G401 (cell line): ENCODE measurements around the gene CXADR. TPM values are rescaled to one million over a fixed set of nuclear protein-coding genes. Genes with fewer than 3 reads are reported as not detected.

Experiments
- DNase-seq: peaks from one replicate; pipeline ENCODE4 v3.0.0-alpha.2; 2015; ENCODE audit warnings: low spot score
- in situ Hi-C: cut with HindIII; loops from 2 replicates; pipeline ENCODE4 v1.10.0; 2016; ENCODE audit warnings: low sequenced_read_pairs, mixed read lengths
- total RNA-seq: library from RNA; depleted of rRNA; stranded (reverse); fragments of >200 nt; shearing (Covaris generic); gene quantifications from 2 replicates; pipeline ENCODE4 v1.2.3, GENCODE V29; 2014

Gene CXADR
- total RNA-seq, 1 experiment from 2014 or later = 137 TPM

GRCh38 chr21:17578162-17578561 is 65.3 kb downstream of the CXADR start:
- in situ Hi-C loops = no loop called here
- DNase-seq = no peak

GRCh38 chr21:17578876-17579275 is 66.0 kb downstream of the CXADR start:
- no peak for DNase-seq
- in situ Hi-C loops = no loop called here

DNA sequence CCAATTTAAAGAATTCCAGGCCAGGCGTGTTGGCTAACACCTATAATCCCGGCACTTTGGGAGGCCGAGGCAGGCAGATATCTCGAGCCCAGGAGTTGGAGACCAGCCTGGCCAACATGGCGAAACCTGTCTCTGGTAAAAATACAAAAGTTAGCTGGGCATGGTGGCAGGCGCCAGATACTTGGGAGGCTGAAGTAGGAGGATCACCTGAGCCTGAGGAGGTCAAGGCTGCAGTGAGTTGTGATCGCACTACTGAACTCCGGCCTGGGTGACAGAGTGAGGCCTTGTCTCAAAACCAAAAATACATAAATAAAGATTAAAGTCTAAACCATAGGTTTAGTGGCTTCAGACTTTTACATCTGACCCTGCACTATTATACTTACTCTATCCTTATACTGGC is 67.5 kb downstream of the CXADR start:
- no peak for DNase-seq
- in situ Hi-C loops = no loop called here

GRCh38 chr21:17583898-17584297 is 71.1 kb downstream of the CXADR start:
- in situ Hi-C loops = no loop called here

GRCh38 chr21:17585875-17586450 is 73.1 kb downstream of the CXADR start:
- peak; percentile 55 for DNase-seq
- in situ Hi-C loops = no loop called here

More at GRCh38 chr21:17583898-17584297, 71.1 kb downstream of the CXADR start:
- DNase-seq = no peak

DNA sequence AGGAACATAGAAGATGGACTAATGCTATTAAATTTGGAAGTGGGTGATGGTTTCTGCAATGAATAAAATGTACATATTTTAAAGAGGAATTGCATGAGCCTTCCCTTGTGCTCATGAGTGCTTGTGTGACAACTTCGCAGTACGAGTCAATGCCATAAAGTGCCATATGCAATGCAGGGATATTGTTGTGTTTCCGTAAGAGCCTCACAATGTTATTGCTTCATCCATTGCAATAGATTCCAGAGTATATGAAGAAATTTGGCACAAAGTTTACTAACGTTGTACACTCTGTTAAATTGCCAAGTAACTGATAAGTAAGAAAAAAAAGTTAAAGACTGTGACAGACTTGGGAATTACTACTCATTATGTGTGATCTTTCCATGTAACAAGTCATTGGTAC is 77.6 kb downstream of the CXADR start:
- in situ Hi-C loops = no loop called here
- DNase-seq = no peak

GRCh38 chr21:17597680-17598079 is 84.8 kb downstream of the CXADR start:
- in situ Hi-C loops = no loop called here
- DNase-seq = no peak

DNA sequence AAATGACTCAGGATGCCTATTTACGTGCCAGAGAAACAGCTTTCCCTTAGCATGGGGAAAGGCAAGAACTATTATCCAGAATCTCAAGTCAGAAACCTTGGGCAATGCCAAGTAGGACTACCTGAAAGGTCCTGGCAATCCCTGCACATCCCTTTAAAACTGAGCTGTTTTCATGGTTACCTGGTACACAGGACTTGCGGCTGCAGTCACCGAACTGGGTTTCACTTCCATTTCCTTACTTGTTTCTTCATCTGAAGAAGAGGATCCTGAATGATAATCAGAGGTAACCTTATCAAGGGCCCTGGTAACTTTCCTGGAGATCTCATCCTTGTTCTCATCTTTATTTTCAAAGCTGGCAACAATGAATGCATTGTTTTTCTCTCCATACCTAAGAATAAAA is 85.6 kb downstream of the CXADR start:
- in situ Hi-C loops = no loop called here

GRCh38 chr21:17602874-17603273 is 90.0 kb downstream of the CXADR start:
- in situ Hi-C loops = no loop called here
- no peak for DNase-seq

More for the DNA sequence above, 85.6 kb downstream of the CXADR start:
- no peak for DNase-seq

GRCh38 chr21:17607684-17608083 is 94.8 kb downstream of the CXADR start:
- in situ Hi-C loops = no loop called here

DNA sequence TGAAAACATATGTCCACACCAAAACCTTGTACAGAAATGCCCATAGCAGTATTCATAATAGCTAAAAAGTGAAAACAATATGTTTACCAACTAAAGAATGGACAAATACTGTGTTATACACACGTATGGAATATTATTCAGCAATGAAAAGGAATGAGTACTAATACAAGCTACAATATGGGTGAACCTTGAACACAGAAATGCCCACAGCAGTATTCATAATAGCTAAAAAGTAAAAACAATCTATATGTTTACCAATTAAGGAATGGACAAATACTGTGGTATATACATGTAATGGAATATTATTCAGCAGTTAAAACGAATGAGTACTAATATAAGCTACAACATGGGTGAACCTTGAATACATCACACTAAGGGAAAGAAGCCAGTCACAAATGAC is 96.8 kb downstream of the CXADR start:
- in situ Hi-C loops = no loop called here
- no peak for DNase-seq

More at GRCh38 chr21:17607684-17608083, 94.8 kb downstream of the CXADR start:
- no peak for DNase-seq

DNA sequence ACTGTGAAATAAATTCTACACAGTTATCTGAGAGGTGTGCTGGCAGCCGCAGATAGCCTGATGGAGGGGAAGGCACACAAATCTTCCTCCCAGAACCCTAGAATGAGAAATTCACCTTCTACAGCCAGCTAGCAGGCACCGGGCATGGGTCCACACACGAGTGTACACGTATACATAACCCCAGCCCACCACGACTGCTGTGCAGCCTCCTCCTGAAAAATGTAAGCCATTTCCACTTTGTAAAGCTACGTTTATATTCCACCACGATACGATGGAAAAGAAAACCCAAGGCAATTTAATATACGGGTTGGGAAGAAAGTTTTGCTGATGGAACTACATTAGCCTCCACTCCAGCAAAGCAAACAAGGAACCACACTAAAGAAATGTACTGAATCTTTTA is 98.1 kb downstream of the CXADR start:
- no peak for DNase-seq
- in situ Hi-C loops = no loop called here

GRCh38 chr21:17611414-17612022 is 98.7 kb downstream of the CXADR start:
- in situ Hi-C loops = no loop called here
- peak; percentile 46 for DNase-seq

DNA sequence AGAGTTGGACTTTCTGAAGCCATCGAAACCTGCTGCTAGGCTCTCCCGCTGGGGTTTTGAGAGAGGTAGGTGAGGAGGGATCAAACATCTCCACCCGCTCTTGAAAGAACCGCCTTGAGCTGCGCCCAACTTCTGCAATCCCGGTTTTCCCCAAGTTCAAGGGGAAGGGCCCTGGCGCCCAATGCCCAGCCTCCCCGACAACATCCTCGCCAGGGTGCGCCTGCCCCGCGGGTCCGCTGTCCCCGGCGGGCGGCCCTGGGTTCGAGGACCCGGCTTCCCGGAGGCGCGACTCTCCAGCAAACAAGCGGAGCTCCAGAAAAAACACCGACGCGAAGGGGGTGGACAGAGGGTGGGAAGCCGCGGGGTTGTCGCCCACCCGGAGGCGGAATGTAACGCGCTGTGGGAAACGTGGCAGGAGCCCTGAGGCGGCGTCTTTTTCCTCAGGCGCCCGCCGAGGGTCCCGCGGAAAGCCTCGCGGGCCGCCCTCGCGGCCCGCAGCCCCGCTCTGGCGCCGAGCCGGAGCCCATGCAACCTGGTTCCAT is 99.3 kb downstream of the CXADR start:
- DNase-seq = no peak
- in situ Hi-C loops = no loop called here

- DNase-seq = peak; percentile 14
- in situ Hi-C loops = no loop called here
Measured at GRCh38 chr21:17612565-17613241, 99.9 kb downstream of the CXADR start, which contains the start of gene BTG3. Gene BTG3, minus strand, starts transcription at chr21:17612901. Its CDS starts 3,757 bp downstream, at chr21:17609144.

DNA sequence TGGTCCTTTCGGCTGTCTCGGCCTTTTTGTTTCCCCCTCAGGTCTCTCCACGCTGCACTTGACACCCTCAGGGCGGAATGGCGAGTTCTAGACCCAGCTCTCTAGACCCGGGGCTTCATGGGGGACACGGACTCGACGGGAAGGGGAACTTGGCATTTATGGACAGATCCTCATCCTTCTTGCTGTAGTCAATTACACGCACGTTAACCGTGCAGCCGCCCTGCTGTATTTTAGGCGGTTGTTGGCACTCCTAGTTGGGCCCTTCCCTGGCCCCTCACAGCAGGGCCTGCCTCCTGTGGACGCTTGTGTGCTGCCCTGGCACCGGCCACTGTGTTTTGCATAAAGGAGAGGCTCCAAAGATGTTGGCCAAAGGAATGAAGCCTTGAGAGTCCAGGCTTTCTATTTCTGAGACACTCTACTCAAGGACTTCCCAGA is 100.4 kb downstream of the CXADR start:
- DNase-seq = no peak
- in situ Hi-C loops = no loop called here

DNA sequence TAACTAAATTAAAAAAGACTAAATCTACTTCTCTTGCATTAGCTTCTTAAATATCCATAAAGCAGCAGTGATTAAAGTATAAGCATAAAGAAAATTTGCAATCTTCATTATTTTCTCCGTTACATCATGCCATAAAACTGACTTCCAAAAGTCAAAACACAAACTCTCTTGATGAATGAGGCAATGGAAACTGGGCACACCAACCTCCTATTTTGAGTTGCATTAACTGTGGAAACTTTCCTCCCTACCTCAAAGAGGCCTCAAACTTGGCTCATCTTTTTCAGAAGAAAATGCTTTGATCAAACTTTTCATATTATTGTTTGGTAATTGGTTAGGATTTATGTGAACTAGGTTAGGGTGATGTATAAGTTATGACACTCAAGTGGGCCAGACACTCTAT is 104.0 kb downstream of the CXADR start:
- in situ Hi-C loops = no loop called here
- DNase-seq = no peak

DNA sequence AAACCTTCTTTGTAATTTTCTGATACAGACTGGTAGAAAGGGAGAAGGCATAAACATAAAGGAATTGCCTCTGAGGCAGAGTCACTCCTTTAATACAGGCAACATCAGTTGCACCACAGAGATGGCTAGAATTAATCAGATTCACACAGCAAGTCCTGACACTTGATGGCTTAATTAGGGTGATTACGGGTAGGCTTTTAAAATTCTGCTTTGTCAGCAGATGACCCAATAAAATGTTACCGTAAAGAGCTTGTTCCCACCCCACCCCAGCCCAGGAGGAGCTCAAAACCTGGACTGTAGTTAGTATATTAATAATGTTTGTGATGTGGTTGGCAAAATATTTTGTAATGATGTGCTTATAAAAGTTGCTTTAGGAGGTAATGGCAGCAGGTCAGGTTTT is 109.2 kb downstream of the CXADR start:
- in situ Hi-C loops = no loop called here
- no peak for DNase-seq

DNA sequence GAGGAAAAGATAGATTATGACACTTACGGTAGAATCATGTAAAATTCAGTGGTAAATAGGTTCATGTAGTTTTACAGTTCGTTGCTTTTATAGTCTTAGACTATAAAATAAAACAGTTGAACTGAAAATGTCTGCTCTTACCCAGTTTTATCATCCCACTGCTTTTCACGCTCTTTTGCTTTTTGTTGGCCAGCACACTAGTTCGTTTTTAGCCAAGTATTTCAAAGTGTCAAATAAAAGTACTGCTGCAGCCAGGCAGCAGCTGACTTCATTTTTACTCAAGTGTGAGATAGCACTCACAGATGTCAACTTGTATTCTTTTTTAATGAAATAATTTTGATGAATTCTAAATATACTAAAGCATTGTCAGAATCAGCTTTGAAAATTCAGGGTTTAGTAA is 118.4 kb downstream of the CXADR start:
- in situ Hi-C loops = no loop called here
- no peak for DNase-seq

DNA sequence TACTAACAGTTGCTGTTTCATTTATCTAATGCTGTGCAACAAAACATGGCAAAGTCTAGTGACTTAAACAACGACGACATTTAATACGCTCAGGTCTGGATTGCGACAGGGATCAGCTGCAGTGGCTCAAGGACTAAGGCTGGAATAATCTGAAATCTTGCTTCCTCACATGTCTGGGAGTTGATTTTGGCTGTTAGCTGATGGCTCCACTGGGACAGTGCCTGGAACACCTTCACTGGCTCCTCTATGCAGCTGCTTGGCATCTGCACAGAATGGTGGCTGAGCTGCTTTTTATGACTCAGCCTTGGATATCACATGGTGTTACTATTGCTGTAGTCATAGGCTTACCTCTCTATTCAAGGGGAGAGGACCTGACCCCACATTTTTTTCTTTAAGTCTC is 123.9 kb downstream of the CXADR start:
- in situ Hi-C loops = no loop called here

More for the DNA sequence above, 123.9 kb downstream of the CXADR start:
- DNase-seq = no peak
